C1 segment of cervical spinal cord (tissue), 14 donors: Measurements from ENCODE around the gene SPNS2.

ENCODE experiments used
- DNase-seq, 14 donors: peaks; one replicate each; lab custom pipeline; 2025; lab: John Stamatoyannopoulos, UW

Gene SPNS2

DNA sequence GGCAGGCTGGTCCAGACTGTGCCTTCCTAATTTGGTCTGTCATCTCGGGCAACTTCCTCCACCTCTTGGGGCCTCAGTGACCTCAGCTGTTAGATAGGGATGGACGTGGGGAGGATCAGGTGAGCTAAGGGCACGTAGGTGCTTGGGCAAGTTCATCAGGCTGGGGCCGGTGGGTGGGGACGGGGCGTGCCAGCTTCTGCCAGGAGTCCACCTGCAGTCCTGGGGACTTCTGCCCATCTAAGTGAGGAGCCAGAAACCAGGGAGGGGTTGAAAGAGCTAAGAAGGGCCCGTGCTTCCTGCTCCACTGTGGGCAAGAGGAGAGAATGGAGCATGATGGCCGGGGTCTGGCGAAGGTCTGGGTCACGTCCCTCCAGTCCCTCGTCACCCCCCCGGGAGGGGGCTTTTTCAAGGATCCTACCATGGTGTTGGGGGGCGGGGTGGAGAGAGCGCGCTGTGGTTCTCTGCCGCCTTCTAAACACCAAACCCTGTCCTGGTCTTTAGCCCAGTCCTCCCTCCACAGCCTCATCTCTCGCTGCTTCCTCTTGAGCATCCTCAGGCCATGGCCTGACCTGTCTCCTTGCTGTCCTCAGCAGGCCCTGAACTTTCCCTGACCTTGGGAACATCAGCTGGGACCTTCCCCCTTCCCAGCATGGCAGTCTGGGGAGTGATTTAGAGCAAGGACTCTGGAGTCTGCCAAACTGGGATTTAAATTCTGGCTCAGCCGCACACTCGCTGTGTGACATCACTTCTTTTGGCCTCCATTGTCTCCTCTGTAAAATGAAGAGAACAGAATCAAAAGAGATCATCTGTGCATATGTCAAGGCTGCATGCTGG, 21.6 kb downstream of the SPNS2 start:
- DNase-seq: no peak

DNA sequence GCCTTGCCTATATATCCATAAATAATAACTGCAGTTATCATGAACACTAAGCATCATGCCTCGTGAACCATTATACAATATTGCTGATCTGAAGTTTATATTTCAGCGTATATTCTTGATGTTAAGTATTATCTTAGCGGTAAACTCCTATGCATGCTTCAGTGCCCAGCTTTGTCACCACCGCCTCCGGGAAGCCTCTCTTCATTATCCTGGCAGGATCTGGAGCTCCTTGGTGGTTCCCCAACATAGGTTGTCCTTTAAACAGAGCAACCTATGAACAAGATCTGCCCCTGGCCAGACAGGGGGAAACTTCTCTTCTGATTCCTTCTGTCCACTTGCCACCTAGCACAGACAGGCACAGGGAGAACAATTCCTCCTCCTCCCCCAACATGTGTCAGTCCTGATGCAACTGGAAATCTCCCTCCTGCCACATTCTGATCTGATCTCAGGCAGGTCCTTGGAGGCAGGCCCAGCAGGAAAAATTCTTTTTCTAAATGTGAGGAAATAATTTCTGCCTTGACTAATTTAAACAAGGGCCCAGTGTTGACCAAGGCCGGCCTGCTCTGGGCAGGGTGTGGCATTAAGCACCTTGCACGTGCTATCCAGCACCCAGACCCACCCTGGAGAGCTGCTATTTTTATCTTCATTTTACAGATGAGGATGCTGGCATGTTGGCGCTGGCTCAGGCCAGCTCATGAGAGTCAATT, 22.4 kb downstream of the SPNS2 start:
- no peak for DNase-seq

DNA sequence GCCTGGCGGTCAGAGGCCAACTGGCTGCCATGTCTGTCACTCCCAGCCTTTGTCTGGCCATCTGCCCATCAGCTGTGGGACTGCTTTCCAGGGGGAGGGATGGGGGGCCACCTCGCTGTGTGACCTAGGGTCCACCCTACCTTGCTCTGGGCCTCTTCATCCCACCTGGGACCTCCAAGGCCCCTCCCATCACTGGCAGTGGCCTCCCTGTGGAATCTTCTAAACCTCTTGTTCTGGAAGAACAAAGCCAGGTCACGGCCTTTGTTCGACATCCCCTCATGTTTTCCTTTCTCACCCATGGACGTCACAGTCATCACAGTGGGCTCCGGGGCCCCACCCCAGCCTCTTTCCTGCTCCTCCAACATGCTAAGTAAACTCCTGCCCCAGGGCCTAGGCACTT, 24.0 kb downstream of the SPNS2 start:
- DNase-seq: no peak

- no peak for DNase-seq
Measured at GRCh38 chr17:4523946-4524345, 25.3 kb downstream of the SPNS2 start.

DNA sequence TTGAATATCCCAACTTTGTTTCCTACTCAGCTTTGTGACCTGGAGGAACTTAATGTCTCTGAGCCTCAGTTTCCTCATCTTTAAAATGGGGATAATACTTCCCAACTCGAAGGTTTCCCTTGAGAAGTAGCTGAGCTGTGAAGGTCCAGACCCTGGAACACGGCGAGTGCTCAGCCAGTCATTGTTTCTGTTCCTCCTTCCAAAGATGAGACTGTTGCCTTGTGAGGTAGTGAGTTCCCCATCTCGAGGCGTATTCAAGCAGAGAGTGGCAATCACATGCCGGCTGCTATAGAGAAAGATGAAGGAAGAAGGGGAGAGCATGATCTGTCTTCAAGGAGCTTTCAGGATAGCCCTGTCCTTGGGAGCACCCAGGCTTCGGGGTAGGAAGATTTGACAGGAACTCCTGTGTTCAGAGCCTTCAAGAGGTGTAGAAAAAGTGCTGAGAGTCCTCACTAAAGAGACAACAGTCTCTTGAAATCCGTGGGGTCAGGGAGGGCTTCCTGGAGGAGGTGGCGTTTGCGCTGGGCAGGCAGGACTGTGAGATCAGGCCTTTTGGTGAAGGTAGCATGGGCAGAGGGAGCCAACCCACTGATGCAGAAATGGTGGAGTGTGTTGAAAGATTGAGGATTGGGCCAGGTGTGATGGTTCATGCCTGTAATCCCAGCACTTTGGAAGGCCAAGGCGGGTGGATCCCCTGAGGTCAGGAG, 27.2 kb downstream of the SPNS2 start:
- no peak for DNase-seq

DNA sequence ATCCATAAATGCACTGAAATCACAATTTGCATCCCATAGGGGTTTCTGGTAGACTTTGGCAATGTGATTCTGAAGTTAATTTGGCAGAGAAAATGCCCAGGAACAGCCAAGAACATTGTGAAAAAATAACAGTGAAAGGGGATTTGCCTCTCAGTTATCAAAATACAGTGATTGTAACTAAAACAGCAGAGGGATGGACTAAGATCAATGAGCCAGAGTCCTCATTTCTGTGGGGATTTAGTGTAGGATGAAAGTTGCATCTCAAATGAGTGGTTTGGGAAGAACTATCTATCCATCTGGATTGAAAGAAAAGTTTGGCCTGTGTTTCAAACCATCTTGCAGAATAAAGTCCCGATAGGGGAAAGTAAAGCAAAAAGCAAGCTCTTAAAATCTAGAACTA, 28.5 kb downstream of the SPNS2 start:
- DNase-seq: no peak

GRCh38 chr17:4527566-4528125, 29.0 kb downstream of the SPNS2 start:
- peak in 1 of 14 donors; percentile 16 for DNase-seq

- DNase-seq: no peak
Measured at GRCh38 chr17:4529533-4530152, 31.0 kb downstream of the SPNS2 start.

GRCh38 chr17:4530799-4531730, 32.4 kb downstream of the SPNS2 start:
- peak in 3 of 14 donors; percentile 8 to 43 (median 30) for DNase-seq

DNA sequence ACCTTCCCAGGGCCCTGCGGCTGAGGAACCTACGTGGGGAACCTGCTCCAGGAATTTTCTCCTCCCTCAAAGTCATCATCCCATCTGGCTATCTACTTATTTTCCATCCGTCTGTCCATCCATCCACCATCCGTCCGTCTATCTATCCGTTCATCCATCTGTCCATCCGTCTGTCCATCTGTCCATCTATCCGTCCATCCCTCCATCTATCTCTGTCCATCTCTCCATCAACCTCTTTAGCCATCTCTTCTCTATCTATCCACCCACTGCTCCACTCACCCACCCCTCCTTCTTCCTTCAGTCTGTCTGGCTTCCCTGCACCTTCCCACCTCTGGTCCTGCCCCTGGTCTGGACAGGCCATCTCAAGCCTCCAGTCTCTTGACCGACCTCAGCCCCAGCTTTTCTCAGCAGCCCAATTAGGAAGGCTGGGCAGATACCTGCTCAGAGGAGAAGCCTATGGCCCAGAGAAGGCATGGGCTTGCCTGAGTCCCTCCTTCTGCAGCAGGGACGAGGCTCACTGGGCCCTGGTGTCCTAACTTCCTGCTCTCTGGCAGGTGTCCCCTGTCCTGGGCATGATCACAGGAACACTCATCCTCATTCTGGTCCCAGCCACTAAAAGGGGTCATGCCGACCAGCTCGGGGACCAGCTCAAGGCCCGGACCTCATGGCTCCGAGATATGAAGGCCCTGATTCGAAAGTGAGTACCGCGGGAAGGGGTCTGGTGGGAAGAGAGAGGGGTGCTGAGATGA, 33.5 kb downstream of the SPNS2 start:
- no peak for DNase-seq

DNA sequence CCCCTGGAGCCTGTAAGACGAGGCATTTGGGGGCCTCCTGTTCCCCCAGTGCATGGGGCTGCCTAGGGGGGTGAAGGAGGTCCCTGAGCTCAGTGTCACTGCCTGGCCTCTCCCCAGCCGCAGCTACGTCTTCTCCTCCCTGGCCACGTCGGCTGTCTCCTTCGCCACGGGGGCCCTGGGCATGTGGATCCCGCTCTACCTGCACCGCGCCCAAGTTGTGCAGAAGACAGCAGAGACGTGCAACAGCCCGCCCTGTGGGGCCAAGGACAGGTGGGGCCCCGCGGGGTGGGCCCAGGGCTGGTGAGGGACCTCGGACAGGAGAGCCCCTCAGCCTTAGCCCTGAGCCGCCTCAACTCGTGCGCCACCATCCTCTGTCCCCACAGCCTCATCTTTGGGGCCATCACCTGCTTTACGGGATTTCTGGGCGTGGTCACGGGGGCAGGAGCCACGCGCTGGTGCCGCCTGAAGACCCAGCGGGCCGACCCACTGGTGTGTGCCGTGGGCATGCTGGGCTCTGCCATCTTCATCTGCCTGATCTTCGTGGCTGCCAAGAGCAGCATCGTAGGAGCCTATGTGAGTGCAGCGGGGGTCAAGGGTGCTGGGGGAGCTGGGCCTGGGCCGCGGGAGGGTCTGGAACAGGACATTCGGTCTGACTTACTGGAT, 34.3 kb downstream of the SPNS2 start:
- DNase-seq: no peak

- DNase-seq: peak in 12 of 14 donors; percentile 35 to 94 (median 84)
Measured at GRCh38 chr17:4533523-4534504, 35.1 kb downstream of the SPNS2 start.

GRCh38 chr17:4534515-4534914, 35.8 kb downstream of the SPNS2 start:
- peak in 1 of 14 donors; percentile 69 for DNase-seq

DNA sequence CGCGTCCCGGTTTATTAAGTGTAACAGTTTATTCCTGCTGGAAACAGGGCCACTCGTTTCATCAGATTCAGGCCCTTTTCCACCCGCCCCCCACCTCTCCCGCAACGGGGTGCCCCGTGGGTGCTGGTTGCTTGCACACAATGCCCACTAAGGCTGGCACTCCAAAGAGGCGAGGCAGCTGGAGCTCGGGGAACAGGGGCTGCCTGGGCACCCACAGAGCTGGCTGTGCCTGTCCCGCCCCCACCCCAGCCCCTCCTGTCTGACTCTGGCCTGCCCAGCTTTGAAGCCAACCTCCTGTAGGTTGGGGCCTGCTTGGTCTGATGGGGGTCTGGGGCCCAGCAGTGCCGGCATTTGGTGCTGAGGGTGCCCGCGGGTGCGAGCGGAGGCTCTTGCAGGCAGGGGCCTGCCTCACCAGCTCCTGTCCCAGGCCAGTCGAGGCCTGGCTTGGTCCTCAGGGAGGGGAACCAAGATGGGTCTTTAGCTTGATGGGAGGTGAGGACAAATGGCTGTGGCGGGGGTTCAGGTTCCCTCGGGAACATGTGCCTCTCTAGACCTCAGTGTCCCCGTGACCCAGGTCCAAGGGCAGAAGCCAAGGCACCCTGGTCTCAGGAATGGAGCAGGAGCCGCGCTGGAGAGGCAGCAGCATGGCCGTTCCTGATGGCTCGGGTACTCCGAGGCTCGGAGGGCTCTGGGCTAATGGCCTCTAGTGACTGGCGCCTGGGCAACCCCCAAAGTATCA, 36.4 kb downstream of the SPNS2 start:
- DNase-seq: peak in 7 of 14 donors; percentile 16 to 67 (median 45)

GRCh38 chr17:4535667-4536258, 37.1 kb downstream of the SPNS2 start:
- DNase-seq: peak in 1 of 14 donors; percentile 48

DNA sequence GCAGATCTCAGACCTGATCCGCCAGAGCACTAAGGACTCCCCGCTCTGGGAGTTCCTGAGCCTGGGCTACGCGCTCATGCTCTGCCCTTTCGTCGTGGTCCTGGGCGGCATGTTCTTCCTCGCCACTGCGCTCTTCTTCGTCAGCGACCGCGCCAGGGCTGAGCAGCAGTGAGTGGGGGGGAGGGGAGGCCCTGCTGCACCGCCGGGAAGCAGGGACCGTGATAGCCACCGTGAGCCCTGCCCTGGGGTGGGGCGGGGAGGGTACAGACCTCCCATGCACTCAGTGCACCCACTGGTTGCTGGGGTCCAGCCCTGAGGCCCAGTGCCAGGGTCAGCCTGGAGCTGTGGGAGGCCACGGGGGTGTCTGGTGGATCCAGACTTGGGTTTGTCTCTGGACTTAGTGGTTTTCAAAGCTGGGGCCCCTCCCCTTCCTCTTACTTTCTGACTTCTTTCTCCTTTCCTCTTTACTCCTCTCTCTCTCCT, 37.6 kb downstream of the SPNS2 start:
- peak in 7 of 14 donors; percentile 29 to 78 (median 47) for DNase-seq
